ENCODE measurements around the gene NKX1-1.

The NKX1-1 gene

GRCh38 chr4:1416051-1416947 lies 10.1 kb upstream of the NKX1-1 start:
- no peak for DNase-seq

GRCh38 chr4:1415681-1415981 lies 9.4 kb upstream of the NKX1-1 start:
- no peak for DNase-seq

GRCh38 chr4:1414831-1415680 lies 8.8 kb upstream of the NKX1-1 start:
- DNase-seq: no peak

GRCh38 chr4:1413687-1414479 lies 7.6 kb upstream of the NKX1-1 start:
- no peak for DNase-seq

GRCh38 chr4:1413204-1413663 lies 7.0 kb upstream of the NKX1-1 start:
- no peak for DNase-seq

GRCh38 chr4:1412376-1413203 lies 6.3 kb upstream of the NKX1-1 start:
- no peak for DNase-seq

- no peak for DNase-seq
These were observed 5.5 kb upstream of the NKX1-1 start for GRCh38 chr4:1411436-1412375.

GRCh38 chr4:1410491-1411325 lies 4.5 kb upstream of the NKX1-1 start:
- DNase-seq: no peak

- no peak for DNase-seq
These were observed 3.5 kb upstream of the NKX1-1 start for GRCh38 chr4:1409491-1410425.

GRCh38 chr4:1409079-1409478 lies 2.8 kb upstream of the NKX1-1 start:
- no peak for DNase-seq

- DNase-seq: no peak
These were observed 2.2 kb upstream of the NKX1-1 start for GRCh38 chr4:1408418-1408817.

- DNase-seq: no peak
These were observed 1.6 kb upstream of the NKX1-1 start for GRCh38 chr4:1407657-1408333.

GRCh38 chr4:1406981-1407656 lies 877 bp upstream of the NKX1-1 start:
- no peak for DNase-seq

GRCh38 chr4:1405636-1406393 lies 427 bp downstream of the NKX1-1 start:
- DNase-seq: no peak

- DNase-seq: no peak
These were observed 997 bp downstream of the NKX1-1 start for GRCh38 chr4:1405254-1405635.

- no peak for DNase-seq
These were observed 1.5 kb downstream of the NKX1-1 start for GRCh38 chr4:1404573-1405253.

All from NCI-H2029 (cell line).